ENCODE results near the gene CASK.
"Not testable (repeated sequence)": the region's sequence is repeated elsewhere in the genome, so short reads cannot be mapped to it uniquely, and the experiment has no call there.

Gene CASK

DNA sequence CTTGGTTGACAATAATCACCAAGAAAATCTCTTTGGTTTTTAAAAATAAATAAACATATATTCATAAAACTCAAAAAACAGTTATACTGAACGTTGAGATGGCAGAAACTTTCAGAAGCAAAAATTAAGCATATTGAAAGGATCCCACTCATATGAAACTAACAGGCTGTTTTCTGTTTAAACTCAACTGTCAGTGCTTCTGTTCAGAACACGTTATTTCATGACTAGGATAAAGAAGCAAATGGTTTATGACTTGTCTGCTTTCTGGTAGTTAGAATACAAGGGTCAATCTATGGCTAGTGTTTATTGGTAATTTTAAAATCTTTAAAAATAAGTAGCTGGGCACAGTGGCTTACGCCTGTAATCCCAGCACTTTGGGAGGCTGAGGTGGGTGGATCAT is 195.2 kb downstream of the CASK start:
- DNase-seq = no peak

DNA sequence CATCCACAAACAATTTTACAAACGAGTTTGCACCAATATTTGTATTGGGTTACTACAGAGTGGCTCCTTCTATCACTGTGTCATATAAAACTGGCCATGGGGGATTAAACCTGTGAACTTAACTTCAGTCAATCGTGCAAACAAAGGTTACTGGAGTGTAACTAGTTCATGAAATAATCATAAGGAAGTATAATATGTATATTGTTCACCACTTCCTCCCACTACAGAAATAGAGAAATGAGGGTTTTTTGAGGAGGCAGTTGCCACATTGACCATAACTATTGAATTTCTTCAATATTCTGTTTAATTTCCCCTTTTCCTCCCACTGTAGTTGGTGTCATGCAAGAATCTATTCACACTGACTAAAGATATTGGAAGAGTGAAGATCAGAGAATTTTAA is 199.5 kb downstream of the CASK start, which contains the start of gene GPR82:
Gene GPR82 (plus strand): TSS at position 356 of the 400 bp plus-strand sequence. CDS start 2,846 bp downstream, outside the sequence.
- DNase-seq = no peak

GRCh38 chrX:41722816-41723618 is 200.3 kb downstream of the CASK start:
- no peak for DNase-seq

DNA sequence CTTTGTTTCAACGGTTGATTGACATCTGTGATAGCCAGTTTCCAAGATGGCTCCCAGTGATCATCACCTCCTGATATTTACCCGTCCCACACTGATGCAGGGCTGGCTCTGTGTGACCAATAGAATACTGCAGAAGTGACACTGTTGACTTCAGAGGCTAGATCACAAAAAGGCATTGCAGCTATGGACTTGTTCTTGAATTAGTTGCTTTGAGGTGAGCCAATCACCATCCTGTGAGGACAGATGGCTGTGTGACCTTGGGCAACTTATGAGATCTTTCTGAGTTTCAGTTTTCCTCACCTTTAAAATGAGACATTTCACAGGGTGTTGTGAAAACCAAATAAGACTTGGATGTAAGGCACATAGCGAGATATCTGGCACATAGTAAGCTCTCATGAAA is 201.1 kb downstream of the CASK start:
- DNase-seq = no peak

- no peak for DNase-seq
These were observed 201.8 kb downstream of the CASK start for GRCh38 chrX:41721590-41721989.

GRCh38 chrX:41720125-41720779 is 203.1 kb downstream of the CASK start:
- DNase-seq = peak; percentile 19

DNA sequence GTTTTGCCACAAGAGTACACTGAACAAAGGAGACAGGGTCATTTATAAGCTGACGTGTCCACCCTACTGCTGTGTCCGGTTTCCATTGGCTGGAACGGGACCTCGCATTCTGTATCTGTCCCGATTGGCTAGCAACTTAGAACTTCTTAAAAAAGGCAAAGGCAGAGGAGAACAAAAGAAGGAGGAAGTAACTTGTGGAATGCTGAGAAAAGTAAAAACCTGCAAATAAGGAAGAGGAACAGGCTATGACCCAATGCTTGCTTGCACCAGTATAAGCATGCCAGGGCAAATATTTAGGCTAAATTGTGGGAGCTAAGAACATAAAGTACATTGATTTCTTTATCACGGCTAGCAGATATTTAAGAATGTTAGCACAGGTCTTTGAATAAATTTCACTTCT is 203.7 kb downstream of the CASK start:
- not testable (repeated sequence) for DNase-seq

- DNase-seq = no peak
These were observed 204.7 kb downstream of the CASK start for GRCh38 chrX:41718481-41719235.

DNA sequence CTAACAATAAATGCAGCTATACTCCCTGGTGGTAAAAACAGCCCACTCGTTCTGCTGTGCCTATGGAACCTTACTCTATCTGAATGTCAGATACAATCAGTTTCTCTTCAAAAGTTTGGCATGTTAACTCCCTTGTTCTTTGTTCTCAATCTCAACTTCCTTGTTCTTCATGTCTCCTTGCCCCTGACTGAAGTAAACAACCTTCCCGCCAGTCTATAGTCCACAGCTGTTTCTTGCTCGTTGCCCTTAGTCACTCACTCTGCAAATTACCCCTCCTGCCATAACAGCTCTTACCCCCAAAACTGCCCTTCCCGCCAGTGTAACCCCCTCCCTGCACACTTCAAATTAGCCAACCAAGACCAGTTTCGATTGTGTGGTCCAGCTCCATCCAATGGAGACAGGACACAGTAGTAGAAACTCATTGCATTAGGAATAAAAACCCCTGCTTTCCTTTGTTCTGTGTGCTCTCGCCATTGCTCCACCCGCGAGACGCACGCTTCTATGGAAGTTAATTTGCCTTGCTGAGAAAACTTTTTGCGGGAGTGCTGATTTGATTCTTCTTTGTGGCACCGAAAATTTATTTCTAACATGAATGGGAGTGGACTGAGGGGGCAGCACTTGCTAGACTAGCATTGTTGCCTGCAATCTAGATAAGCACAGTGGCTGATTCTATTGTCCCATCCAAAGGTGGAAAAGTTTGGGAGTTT is 206.4 kb downstream of the CASK start:
- DNase-seq = no peak

DNA sequence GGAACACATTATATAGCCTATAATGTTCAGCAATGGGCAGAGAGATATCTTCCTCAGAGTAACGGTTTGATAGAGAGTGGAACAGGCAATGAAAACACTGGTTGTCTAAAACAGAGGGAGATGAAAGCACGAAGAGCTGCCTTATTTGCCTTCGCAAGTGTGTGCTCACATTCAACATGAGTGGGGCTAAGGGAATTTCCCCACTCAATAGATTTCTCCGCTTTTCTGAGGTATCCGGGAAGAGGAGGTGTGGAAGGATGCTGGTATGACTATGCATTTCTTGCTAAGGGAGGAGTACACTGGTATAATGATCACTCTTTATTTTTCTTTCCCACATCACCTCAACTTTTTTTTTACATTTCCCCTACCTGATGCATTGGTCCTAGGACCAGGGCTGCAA is 207.1 kb downstream of the CASK start:
- no peak for DNase-seq

DNA sequence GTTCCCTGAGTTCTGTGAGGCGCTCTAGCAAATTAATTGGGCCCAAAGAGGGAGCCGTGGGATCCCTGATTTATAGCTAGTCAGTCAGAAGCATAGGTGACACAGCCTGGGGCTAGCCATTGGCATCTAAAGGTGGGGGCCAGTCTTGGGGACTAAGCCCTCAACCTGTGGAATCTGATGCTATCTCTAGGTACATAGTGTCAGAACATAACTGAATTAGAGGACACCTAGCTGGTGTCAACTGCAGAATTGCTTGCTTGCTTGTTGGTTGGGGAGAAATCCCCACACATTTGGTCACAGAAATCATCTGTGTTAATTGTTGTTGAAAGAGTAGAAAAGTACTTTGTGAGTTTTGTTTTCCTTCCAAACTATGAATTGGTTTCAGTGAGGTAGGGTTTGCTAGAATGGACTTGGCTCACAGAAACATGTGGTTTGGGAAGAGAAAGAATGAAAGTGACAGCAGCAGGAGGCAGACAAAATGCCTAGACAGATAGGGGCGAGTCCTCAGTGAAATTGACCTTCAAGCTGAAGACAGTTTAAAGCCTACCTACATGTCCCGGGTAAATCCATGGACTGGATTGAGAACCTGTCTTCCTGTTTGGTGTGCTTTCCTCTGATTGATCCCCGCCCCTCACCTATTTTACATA is 212.2 kb downstream of the CASK start:
- no peak for DNase-seq

DNA sequence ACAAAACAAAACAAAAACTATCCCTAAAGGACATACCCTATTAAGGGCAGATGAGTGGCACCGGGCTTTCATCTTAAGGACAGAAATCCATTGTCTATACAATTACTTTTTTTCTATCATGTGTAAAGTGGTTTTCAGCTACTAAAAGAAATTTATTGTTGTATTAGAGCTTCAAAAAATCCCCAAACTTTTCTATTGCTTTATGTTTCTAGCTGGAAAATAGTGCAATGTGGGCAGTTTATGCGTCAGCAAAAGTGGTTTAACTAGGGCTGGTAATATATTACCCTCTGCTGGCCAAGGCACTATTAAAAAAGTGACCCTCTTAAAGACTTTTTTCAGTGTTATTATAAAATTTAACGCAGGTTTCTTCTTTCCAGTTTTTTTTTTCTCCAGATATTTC is 214.9 kb downstream of the CASK start:
- DNase-seq = peak; percentile 35

- no peak for DNase-seq
These were observed 216.1 kb downstream of the CASK start for GRCh38 chrX:41707218-41707617.

DNA sequence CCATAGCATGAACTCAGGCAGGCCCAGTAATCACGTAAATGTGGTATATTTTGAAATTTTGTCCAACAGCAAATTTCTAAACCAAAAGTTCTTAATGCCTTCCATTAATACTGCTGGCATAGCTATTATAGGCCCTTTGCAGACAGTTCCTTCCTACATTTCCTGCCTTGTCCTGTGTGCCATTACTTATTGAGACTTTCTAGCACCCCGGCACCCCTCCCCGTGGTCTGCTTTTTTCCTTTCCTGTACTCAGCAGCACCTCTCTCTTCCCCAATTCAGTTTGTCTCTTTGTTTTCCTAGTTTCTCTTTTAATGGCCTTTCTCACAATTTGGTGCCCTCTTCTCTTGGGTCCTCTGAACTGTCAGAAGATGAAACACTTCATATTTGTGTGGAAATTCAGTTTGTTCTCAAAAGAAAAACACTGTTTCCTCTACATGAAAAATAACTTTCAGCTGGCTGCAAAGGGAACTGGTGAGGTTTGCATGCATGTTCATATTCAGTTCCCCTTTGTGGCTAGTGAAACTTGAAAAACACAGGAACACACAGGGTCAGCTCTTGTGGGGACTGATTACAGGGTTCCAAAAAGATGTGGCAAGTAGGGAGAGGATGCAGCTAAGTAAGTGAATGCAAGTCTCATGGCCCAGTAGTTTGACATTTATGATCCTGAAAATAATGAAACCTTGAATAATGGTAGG is 217.5 kb downstream of the CASK start:
- peak; percentile 70 for DNase-seq

DNA sequence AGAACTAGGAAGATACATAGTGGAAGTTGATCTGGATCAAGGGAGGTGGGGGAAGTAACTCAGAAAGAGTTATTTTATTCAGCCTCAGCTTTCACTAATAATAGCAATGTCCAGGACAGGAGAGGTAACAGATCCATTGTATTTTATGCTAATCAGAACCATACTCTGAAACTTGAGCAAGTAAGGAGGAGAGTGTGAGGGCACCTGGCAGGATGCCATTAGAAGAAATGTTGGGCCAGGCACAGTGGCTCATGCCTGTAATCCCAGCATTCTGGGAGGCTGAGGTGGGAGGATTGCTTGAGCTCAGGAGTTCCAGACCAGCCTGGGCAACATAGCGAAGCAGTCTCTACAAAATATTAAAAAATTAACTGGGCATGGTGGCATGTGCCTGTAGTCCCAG is 218.3 kb downstream of the CASK start:
- DNase-seq = no peak

DNA sequence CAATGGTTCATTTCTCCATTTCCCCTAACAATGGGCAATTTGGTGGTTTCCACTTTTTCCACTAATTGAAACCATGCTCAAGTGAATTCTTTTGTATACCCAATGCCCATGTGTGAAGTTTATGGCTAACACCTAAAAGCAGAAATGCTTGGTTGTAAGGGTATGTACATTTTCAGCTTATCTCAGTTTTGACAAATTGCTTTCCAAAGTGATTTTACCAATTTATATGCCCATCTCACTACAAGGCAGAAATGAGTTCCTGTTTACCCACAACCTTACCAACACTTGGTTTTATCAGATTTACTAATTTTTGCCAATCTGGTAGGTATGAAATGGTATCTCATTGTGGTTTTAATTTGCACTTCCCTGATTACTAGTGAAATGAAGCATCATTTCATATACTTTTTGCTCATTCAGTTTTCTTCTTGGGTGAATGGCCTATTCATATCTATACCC is 219.8 kb downstream of the CASK start:
- no peak for DNase-seq

DNA sequence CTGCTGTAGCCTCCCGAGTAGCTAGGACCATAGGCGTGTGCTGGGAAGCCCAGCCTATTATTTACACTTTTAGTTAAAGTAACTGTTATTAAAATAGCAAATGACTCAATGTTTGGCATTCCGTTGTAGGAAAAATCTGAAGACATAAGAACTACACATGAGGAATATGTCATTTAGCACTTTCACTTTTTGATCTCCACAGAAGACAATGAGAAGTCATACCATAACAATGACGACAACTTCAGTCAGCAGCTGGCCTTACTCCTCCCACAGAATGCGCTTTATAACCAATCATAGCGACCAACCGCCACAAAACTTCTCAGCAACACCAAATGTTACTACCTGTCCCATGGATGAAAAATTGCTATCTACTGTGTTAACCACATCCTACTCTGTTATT is 227.9 kb downstream of the CASK start:
- no peak for DNase-seq

DNA sequence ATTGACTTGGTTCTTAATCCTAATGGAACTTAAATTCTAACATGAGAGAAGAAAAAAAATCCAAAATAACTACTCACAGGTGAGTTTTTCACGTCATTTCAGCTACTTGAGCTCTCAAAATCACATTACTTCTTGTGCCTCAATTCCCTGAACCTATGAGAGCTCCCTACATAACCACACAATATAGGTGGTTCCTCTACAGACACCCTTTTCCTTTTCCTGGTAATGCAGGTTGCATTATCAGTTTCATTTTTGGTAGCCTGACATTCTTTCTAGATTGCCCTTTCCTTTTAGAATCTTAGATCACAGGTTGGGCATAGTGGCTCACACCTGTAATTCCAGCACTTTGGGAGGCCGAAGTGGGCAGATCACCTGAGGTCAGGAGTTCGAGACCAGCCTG is 230.3 kb downstream of the CASK start:
- no peak for DNase-seq

- no peak for DNase-seq
These were observed 231.1 kb downstream of the CASK start for GRCh38 chrX:41692162-41692749.

GRCh38 chrX:41689711-41690110 is 233.6 kb downstream of the CASK start:
- DNase-seq = no peak

DNA sequence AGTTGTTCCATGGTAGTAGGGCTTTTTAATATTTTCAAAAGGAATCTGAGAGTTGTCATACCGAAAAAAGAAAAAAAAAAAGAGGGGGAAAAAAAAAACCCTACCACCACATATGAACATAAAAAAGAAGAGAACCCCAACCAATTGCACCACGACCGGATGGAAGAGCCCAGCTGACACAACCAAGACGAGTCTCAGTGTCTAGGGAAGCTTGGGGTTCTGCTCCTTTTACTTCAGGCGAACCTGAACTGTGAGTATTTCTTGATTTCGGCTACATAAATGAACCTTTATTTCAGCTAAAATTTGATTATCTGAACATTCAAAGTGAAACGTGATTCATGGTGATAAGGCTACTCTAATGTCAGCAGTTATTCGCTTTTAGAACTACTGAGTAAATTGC is 234.5 kb downstream of the CASK start, which contains the start of gene GPR34:
Gene GPR34 (plus strand): TSS at position 139 of the 400 bp plus-strand sequence. CDS start 6,661 bp downstream, outside the sequence.
- DNase-seq = no peak

Data from OCI-M1 (cell line).